Stimulated activated effector memory CD8-positive, alpha-beta T cell treated with anti-CD3 and anti-CD28 coated beads, Interleukin-12 subunit alpha, Interleukin-12 subunit beta, amount 100 ng/mL, for 72 hours (primary cell): ENCODE measurements around the gene SMIM33.
A peak's percentile ranks its signal among the peaks of the same experiment; 100 is the strongest.
"Not testable (repeated sequence)": the region's sequence is repeated elsewhere in the genome, so short reads cannot be mapped to it uniquely, and the experiment has no call there.

Experiments
- ATAC-seq: fragments of 150-1000 bp; cut with Tn5 transposase; 2 replicates; pipeline ENCODE4 v1.10.0; 2021
- DNase-seq, 2 donors: peaks; one replicate each; pipeline ENCODE4 v3.0.0; 2021 to 2022; ENCODE audit warnings: low spot score in 2 of 2
- H3K27ac Mint-ChIP-seq: one replicate; pipeline ENCODE4 v1.8.0; 2022; ENCODE audit warnings: mild to moderate bottlenecking, mixed read lengths
- H3K36me3 Mint-ChIP-seq: one replicate; pipeline ENCODE4 v1.8.0; 2022; ENCODE audit warnings: mild to moderate bottlenecking, mixed read lengths
- H3K4me1 Mint-ChIP-seq: one replicate; pipeline ENCODE4 v1.8.0; 2022; ENCODE audit warnings: mixed read lengths
- H3K4me3 Mint-ChIP-seq: one replicate; pipeline ENCODE4 v1.8.0; 2022; ENCODE audit warnings: mild to moderate bottlenecking, mixed read lengths
- H3K9me3 Mint-ChIP-seq: one replicate; pipeline ENCODE4 v1.8.0; 2022; ENCODE audit warnings: mixed read lengths

Gene SMIM33

GRCh38 chr5:139488260-139488659, 17.5 kb downstream of the SMIM33 start:
- ATAC-seq: no peak
- Mint-ChIP-seq H3K4me3 (no peak overlapping the region), H3K36me3 (no peaks in the 10 kb centered on the region), H3K27ac (peak overlapping the region; percentile 83), H3K4me1 (peaks cover 10% of the 10 kb centered on the region), H3K9me3 (no peaks in the 10 kb centered on the region)
- DNase-seq: no peak

- Mint-ChIP-seq H3K4me1 (peaks cover 22% of the 10 kb centered on the region), H3K27ac (no peak overlapping the region), H3K4me3 (no peak overlapping the region), H3K9me3 (no peaks in the 10 kb centered on the region), H3K36me3 (no peaks in the 10 kb centered on the region)
- ATAC-seq: no peak
- DNase-seq: no peak
Observed at GRCh38 chr5:139492700-139493192, 21.9 kb downstream of the SMIM33 start.

- no peaks in the 10 kb centered on the region for H3K36me3 Mint-ChIP-seq
- ATAC-seq: no peak
- H3K27ac Mint-ChIP-seq: no peak overlapping the region
- DNase-seq: no peak
- no peaks in the 10 kb centered on the region for H3K9me3 Mint-ChIP-seq
- no peak overlapping the region for H3K4me3 Mint-ChIP-seq
- peaks cover 16% of the 10 kb centered on the region for H3K4me1 Mint-ChIP-seq
Observed at GRCh38 chr5:139494256-139494655, 23.5 kb downstream of the SMIM33 start.

DNA sequence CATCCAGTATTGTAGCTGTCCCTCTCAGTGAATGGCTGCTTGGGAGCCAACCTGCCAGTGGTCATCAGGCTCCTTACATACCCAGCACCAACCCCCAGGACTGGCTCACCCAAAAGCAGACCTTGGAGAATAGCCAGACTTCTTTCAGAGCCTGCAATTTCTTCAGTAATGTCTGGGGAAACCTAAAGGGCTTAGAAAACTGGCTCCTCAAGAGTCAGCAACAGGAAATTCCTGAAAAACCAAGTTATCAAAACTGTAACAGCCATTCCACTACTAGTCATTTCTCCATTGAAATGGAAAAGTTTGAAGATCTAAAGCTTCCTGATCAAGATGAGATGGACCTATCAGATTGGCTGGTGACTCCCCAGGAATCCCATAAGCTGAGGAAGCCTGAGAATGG, 24.0 kb downstream of the SMIM33 start:
- Mint-ChIP-seq H3K4me1 (peaks cover 16% of the 10 kb centered on the region), H3K36me3 (no peaks in the 10 kb centered on the region), H3K9me3 (no peaks in the 10 kb centered on the region), H3K27ac (peak overlapping the region; percentile 72), H3K4me3 (no peak overlapping the region)
- ATAC-seq (no peak), DNase-seq (no peak)

DNA sequence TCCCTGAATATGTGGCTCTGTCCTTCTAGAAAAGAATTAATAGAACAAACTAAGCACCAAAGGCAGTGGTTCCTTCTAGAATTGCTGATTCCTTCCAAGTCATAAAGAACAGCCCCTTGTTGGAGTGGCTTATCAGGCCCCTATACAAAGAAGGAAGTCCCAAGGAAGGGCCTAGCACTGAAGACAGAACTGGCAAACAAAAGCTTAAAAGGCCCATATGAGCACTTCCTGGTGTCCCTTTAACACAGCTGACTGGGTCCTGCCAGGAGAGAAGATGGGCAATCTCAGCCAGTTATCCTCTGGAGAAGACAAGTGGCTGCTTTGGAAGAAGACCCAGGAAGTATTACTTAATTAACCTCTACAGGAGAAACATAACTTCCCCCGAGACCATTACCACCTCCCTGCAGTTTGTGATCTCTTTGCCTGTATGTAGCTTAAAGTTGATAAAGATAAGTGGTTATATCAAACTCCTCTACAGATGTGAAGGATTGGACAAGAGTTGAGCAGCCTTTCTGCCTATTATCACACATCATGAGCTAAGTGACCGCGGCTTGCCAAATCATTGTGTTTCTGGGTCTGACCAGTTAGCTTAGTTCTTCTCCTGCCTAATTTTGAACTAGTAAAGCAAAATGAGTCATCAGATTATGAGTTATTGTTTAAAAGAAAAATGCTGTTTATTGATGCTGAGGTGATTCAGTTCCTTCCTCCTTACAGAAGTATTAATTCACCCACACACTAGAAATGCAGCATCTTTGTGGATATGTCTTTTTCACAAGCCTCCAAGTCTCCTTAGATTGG, 25.0 kb downstream of the SMIM33 start:
- Mint-ChIP-seq H3K4me3 (no peak overlapping the region), H3K36me3 (no peaks in the 10 kb centered on the region), H3K27ac (peak overlapping the region; percentile 72), H3K9me3 (no peaks in the 10 kb centered on the region), H3K4me1 (peaks cover 16% of the 10 kb centered on the region)
- DNase-seq (no peak), ATAC-seq (peak; percentile 80)

- H3K36me3 Mint-ChIP-seq: no peaks in the 10 kb centered on the region
- H3K9me3 Mint-ChIP-seq: no peaks in the 10 kb centered on the region
- H3K4me1 Mint-ChIP-seq: peaks cover under 1% of the 10 kb centered on the region
- no peak overlapping the region for H3K27ac Mint-ChIP-seq
- ATAC-seq (no peak), DNase-seq (no peak)
- no peak overlapping the region for H3K4me3 Mint-ChIP-seq
Observed at GRCh38 chr5:139501381-139501780, 30.6 kb downstream of the SMIM33 start.

GRCh38 chr5:139503036-139503817, 32.4 kb downstream of the SMIM33 start:
- DNase-seq, H3K9me3 Mint-ChIP-seq, ATAC-seq, H3K4me1 Mint-ChIP-seq, H3K4me3 Mint-ChIP-seq, H3K36me3 Mint-ChIP-seq, H3K27ac Mint-ChIP-seq: not testable (repeated sequence)

GRCh38 chr5:139503879-139504278, 33.1 kb downstream of the SMIM33 start:
- not testable (repeated sequence) for H3K4me1 Mint-ChIP-seq, H3K27ac Mint-ChIP-seq, H3K9me3 Mint-ChIP-seq, H3K36me3 Mint-ChIP-seq, DNase-seq, H3K4me3 Mint-ChIP-seq, ATAC-seq

- not testable (repeated sequence) for H3K4me3 Mint-ChIP-seq, ATAC-seq, H3K27ac Mint-ChIP-seq, DNase-seq, H3K9me3 Mint-ChIP-seq, H3K4me1 Mint-ChIP-seq, H3K36me3 Mint-ChIP-seq
Observed at GRCh38 chr5:139504722-139505121, 33.9 kb downstream of the SMIM33 start.

DNA sequence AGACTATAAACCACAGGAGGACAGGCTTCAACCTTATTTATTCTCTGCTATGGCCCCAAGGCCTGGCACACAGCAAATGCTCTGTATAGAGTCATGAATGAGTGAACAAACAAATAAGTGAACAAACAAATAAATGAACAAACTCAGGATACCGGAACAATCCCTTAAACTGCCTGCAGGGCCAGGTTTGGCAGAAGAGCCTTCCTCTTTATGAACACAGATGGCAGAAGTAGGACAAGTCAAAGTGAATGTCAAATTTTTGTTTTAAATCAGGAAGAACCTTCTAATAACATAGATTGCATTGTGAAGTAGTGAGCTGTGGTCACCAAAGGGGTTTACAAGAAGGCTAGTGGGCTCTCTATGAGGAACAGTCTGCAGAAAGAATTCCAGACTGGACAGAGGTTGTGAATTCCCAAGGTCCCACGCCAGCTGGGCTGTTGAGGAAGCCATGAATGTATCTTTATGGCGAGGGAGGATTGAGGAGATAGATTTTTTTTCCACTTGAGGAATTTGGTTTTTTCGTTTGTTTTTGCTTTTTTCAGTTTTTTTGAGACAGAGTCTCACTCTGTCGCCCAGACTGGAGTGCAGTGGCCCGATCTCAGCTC, 42.1 kb downstream of the SMIM33 start:
- no peak overlapping the region for H3K4me3 Mint-ChIP-seq
- no peak for DNase-seq
- ATAC-seq: no peak
- H3K36me3 Mint-ChIP-seq: peaks cover 17% of the 10 kb centered on the region
- peak overlapping the region; percentile 88 for H3K27ac Mint-ChIP-seq
- H3K9me3 Mint-ChIP-seq: no peaks in the 10 kb centered on the region
- peaks cover 57% of the 10 kb centered on the region for H3K4me1 Mint-ChIP-seq

DNA sequence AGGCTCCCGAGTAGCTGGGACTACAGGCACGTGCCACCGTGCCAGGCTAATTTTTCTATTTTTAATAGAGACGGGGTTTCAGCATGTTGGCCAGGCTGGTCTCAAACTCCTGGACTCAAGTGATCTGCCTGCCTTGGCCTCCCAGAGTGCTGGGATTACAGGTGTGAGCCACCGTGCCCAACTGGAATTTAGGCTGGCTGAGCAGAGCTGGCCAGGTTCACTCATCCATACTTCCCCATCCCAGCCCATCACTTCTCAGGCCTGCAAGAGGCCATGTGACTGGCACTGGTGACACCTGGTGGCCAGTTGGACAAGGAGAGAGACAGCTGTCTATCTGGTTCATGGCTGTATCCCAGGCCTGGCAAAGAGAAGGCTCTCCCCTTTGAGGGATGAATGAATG, 42.6 kb downstream of the SMIM33 start:
- H3K9me3 Mint-ChIP-seq, H3K4me3 Mint-ChIP-seq: not testable (repeated sequence)
- H3K27ac Mint-ChIP-seq: peak overlapping the region; percentile 70
- peaks cover 22% of the 10 kb centered on the region for H3K36me3 Mint-ChIP-seq
- peaks cover 62% of the 10 kb centered on the region for H3K4me1 Mint-ChIP-seq
- DNase-seq (peak; percentile 49 to 82), ATAC-seq (peak; percentile 71)

- Mint-ChIP-seq H3K27ac (peak overlapping the region; percentile 70), H3K36me3 (peaks cover 22% of the 10 kb centered on the region), H3K4me3 (no peak overlapping the region), H3K9me3 (no peaks in the 10 kb centered on the region), H3K4me1 (peaks cover 67% of the 10 kb centered on the region)
- peak; percentile 3 for ATAC-seq
- no peak for DNase-seq
Observed at GRCh38 chr5:139513852-139514485, 43.2 kb downstream of the SMIM33 start.

DNA sequence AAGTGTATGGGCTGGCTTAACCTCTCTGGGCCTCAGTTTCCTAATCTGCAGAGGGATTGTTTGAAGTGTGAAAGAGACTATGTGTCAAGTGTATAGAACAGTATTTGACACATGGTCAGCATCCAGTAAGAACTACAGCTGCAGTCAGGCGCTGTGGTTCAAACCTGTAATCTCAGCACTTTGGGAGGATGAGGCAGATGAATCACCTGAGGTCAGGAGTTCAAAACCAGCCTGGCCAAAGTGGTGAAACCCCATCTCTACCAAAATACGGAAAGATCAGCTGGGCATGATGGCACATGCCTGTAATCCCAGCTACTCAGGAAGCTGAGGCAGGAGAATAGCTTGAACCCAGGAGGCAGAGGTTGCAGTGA, 43.7 kb downstream of the SMIM33 start:
- Mint-ChIP-seq H3K27ac (peak overlapping the region; percentile 70), H3K4me1 (peaks cover 71% of the 10 kb centered on the region), H3K9me3 (no peaks in the 10 kb centered on the region), H3K4me3 (no peak overlapping the region), H3K36me3 (peaks cover 22% of the 10 kb centered on the region)
- DNase-seq: peak in 1 of 2 donors; percentile 70
- ATAC-seq: peak; percentile 81

DNA sequence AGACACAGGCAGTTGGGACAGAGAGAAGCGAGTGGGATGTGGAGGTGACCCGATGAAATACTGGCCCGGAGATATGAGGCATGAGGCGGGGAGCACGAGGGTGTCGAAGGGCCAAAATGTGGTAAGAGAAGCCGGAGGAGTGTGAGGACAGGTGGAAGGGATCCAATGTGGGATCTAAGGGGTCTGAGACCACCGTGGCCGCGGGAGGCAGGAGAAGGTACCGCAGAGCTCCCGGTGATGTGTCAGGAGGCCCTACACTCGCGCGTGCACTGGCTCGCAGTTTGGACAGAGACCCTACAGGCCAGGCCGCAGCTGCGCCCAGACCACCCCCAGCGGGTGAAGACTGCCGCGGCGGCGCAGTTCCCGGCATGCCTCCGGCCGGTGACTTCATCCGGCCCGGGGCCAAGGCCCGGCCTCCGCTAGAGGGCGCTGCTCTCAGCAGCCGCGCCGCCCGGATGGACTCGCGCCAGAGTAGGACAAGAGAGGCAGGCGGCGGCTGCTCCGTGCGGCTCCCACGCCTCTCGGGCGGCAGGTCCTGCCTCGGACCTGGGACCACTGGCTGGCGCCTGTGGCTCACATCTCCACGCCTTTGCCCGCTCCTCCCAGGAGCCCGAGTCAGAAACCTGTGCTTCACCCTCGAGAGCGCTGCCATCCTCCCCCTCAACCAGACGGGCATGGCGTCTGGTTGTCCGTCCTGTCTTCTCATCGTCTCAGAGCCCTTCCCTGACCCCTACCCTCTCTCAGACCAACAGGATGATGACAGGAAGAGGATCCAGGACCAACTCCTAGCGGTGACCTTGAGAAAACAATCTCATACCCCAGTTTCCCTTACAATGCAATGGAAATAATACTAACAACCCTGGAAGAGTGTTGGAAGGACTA, 47.1 kb downstream of the SMIM33 start:
- DNase-seq (peak; percentile 96 to 98), ATAC-seq (peak; percentile 90)
- Mint-ChIP-seq H3K36me3 (peaks cover 11% of the 10 kb centered on the region), H3K4me1 (peaks cover 40% of the 10 kb centered on the region), H3K27ac (peak overlapping the region; percentile 76), H3K9me3 (no peaks in the 10 kb centered on the region), H3K4me3 (peak overlapping the region; percentile 77)
